ENCODE measurements around the gene COL9A3. TPM values are rescaled to one million over a fixed set of nuclear protein-coding genes. Genes with fewer than 3 reads are reported as not detected.
A peak's percentile ranks its signal among the peaks of the same experiment; 100 is the strongest.

COL9A3 gene
- total and polyA plus RNA-seq, 2 of the 8 experiments (the other 6 are each of a cell fraction or from before 2014, with no cell fraction given): 21.7 to 80.1 TPM

- TF ChIP-seq SIX5 (IDR thresholded peaks at IDR 0.05; ENCODE audit: low read depth, low read length) (no peak), MAFK (IDR thresholded peaks at IDR 0.05; ENCODE audit: low read depth, low read length) (no peak), CBX8 (IDR thresholded peaks at IDR 0.05; ENCODE audit: borderline replicate concordance, low read depth, low read length) (no peak), CBX5 (IDR thresholded peaks at IDR 0.05; ENCODE audit: low read depth, low read length) (no peak)
- Histone ChIP-seq H3K4me3 (ENCODE audit: extremely low read depth in 1 of 4, insufficient read depth in 2 of 4, low read depth in 3 of 4, low read length in 4 of 4) (no peak overlapping the region), H3K4me2 (ENCODE audit: insufficient read depth in 1 of 2, low read depth in 2 of 2, low read length in 2 of 2) (no peak overlapping the region), H2BK15ac (ENCODE audit: low read length) (no peak overlapping the region), H3K18ac (ENCODE audit: extremely low read depth, low read length) (no peak overlapping the region), H2AK5ac (ENCODE audit: low read depth, low read length) (no peak overlapping the region), H3K4me1 (replicated peaks in 1 of 4; ENCODE audit: control insufficient read depth in 3 of 4, insufficient read depth in 4 of 4, low read length in 3 of 4) (peaks cover 0 to 12% (median 4%) of the 10 kb centered on the region in 4 experiments; a peak in 4 of 7 replicates), H3K23ac (ENCODE audit: insufficient read length) (no peak overlapping the region), H2AFZ (ENCODE audit: low read length) (no peak overlapping the region), H3K56ac (replicated peaks; ENCODE audit: insufficient read length, low read depth, low read length) (no peak overlapping the region), H4K8ac (ENCODE audit: extremely low read depth, insufficient read depth, low read length) (no peak overlapping the region), H3K9ac (replicated peaks in 1 of 4; ENCODE audit: extremely low read depth in 1 of 4, low read depth in 3 of 4, low read length in 3 of 4) (no peak overlapping the region), H4K20me1 (replicated peaks in 1 of 2; ENCODE audit: control insufficient read depth in 1 of 2, insufficient read depth in 2 of 2, low read length in 2 of 2) (peaks cover 0 to 2% of the 10 kb centered on the region in 2 experiments), H3K36me3 (ENCODE audit: control insufficient read depth in 2 of 4, insufficient read depth in 4 of 4, low read length in 3 of 4) (no peaks in the 10 kb centered on the region), H3K23me2 (ENCODE audit: low read depth, low read length) (no peaks in the 10 kb centered on the region), H3K27ac (ENCODE audit: low read depth, low read length) (no peak overlapping the region), H4K91ac (replicated peaks; ENCODE audit: insufficient read length, low read length) (no peak overlapping the region), H4K5ac (ENCODE audit: insufficient read length, low read depth, low read length) (no peak overlapping the region), H3K27me3 (replicated peaks in 1 of 4; ENCODE audit: control insufficient read depth in 3 of 4, extremely low read depth in 1 of 4, insufficient read depth in 3 of 4, low read length in 3 of 4) (no peaks in the 10 kb centered on the region), H2BK20ac (ENCODE audit: low read length) (no peak overlapping the region), H2BK12ac (ENCODE audit: low read depth, low read length) (peak overlapping the region; percentile 50; the same call in 1 of the 2 replicates), H3K4ac (replicated peaks; ENCODE audit: insufficient read length, low read depth, low read length) (no peak overlapping the region), H2BK5ac (ENCODE audit: low read depth, low read length) (no peak overlapping the region), H3K9me3 (ENCODE audit: insufficient read depth in 2 of 2, low read depth in 1 of 2, low read length in 1 of 2) (no peaks in the 10 kb centered on the region), H3K14ac (ENCODE audit: insufficient read length) (no peak overlapping the region), H2BK120ac (replicated peaks; ENCODE audit: low read depth, low read length) (no peak overlapping the region), H3K79me2 (ENCODE audit: control insufficient read depth in 1 of 2, insufficient read depth in 2 of 2, low read length in 2 of 2) (no peaks in the 10 kb centered on the region), H3K79me1 (ENCODE audit: low read depth, low read length) (peaks cover under 1% of the 10 kb centered on the region; the same call in 1 of the 2 replicates)
- 92% methylated on average over 29 of the region's 29 CpGs; no CpG with 5 or more reads in 1 of the 2 experiments for WGBS, 2 experiments (ENCODE audit: extremely low coverage in 1 of 2, insufficient coverage in 1 of 2, insufficient read length in 1 of 2, insufficient replicate concordance in 2 of 2, low coverage in 1 of 2, low lambda C conversion rate in 2 of 2, missing lambda C conversion rate in 1 of 2)
- POLR2A ChIA-PET (ENCODE audit: partially characterized antibody): no interaction called here
- DNase-seq (ENCODE audit: low read depth in 1 of 2, low spot score in 2 of 2): no peak
- no peak for FAIRE-seq
- CTCF ChIA-PET (ENCODE audit: partially characterized antibody): interaction anchor here (0.9 to 3.1 kb wide), 4 partner anchors 8 to 41 kb away, joined by 3 to 12 read pairs (median 4); no protein-coding TSS in a partner anchor
Observed at GRCh38 chr20:62773845-62774714, 42.8 kb upstream of the COL9A3 start.

Measured in H1 (cell line).